Measurements from ENCODE around the gene HPS4.

DNA sequence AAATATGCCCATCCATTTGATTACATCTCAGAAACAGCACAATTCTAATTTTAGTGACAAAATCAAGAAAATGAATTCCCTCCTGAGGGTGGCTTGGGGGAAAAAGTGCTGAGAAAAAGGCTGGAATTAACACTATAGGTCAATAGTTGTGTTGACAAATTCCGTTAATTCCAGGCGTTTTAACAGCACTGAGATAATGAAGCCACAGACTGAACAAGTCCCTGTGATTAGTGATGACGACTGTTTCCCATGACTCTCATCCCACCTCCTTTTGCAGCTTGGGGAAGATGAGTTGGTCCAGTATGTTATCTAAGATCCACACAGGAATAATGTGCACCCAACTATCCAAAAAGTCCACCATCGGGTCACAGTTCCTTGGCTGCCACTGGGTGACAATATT, 12.9 kb upstream of the HPS4 start:
- TF ChIP-seq, protein P1, sequence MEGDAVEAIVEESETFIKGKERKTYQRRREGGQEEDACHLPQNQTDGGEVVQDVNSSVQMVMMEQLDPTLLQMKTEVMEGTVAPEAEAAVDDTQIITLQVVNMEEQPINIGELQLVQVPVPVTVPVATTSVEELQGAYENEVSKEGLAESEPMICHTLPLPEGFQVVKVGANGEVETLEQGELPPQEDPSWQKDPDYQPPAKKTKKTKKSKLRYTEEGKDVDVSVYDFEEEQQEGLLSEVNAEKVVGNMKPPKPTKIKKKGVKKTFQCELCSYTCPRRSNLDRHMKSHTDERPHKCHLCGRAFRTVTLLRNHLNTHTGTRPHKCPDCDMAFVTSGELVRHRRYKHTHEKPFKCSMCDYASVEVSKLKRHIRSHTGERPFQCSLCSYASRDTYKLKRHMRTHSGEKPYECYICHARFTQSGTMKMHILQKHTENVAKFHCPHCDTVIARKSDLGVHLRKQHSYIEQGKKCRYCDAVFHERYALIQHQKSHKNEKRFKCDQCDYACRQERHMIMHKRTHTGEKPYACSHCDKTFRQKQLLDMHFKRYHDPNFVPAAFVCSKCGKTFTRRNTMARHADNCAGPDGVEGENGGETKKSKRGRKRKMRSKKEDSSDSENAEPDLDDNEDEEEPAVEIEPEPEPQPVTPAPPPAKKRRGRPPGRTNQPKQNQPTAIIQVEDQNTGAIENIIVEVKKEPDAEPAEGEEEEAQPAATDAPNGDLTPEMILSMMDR (conservative IDR thresholded peaks at IDR 0.05; ENCODE audit: low read length), result no peak
- TF ChIP-seq EZH2phosphoT487 (IDR thresholded peaks at IDR 0.05; ENCODE audit: borderline replicate concordance), result no peak
